MG63 (cell line): ENCODE measurements around the gene SLC6A11. TPM values are rescaled to one million over a fixed set of nuclear protein-coding genes. Genes with fewer than 3 reads are reported as not detected.

Source experiments
- DNase-seq: peaks from one replicate; pipeline ENCODE4 v3.0.0-alpha.2; 2020
- H3K27me3 ChIP-seq: fragments of 250-450 bp; sonication (Bioruptor Pico); 2 replicates; pipeline ENCODE4 v1.5.1; 2020; ENCODE audit warnings: mild to moderate bottlenecking, moderate library complexity
- H3K36me3 ChIP-seq: fragments of 250-450 bp; sonication (Bioruptor Pico); 2 replicates; pipeline ENCODE4 v1.5.1; 2020; ENCODE audit warnings: mild to moderate bottlenecking, moderate library complexity
- H3K4me3 ChIP-seq: fragments of 250-450 bp; sonication (Bioruptor Pico); 2 replicates; pipeline ENCODE4 v1.5.1; 2020; ENCODE audit warnings: mild to moderate bottlenecking, moderate library complexity
- H3K9me3 ChIP-seq: fragments of 250-450 bp; sonication (Bioruptor Pico); 2 replicates; pipeline ENCODE4 v1.5.1; 2020; ENCODE audit warnings: mild to moderate bottlenecking, moderate library complexity
- total RNA-seq: library from RNA; depleted of rRNA; stranded (reverse); fragments of >200 nt; shearing (Covaris generic); gene quantifications from 2 replicates; pipeline ENCODE4 v1.2.3, GENCODE V29; 2014; ENCODE audit warnings: low replicate concordance; rRNA removed

SLC6A11 gene
- total RNA-seq = 0.94 and 0.95 TPM in 2 replicates

GRCh38 chr3:10816019-10816862 lies at the start of gene SLC6A11:
TSS of gene SLC6A11 (plus strand) at chr3:10816228. CDS start at chr3:10816266, 38 bp downstream.
- peak within 1 kb of the TSS; percentile 24 for H3K4me3 ChIP-seq
- H3K9me3 ChIP-seq = no peaks in the 10 kb centered on the region
- no peaks in the 10 kb centered on the region for H3K36me3 ChIP-seq
- no peaks in the 10 kb centered on the region for H3K27me3 ChIP-seq
- peak; percentile 33 for DNase-seq

GRCh38 chr3:10768708-10769394 lies 47.2 kb upstream of the SLC6A11 start:
- no peaks in the 10 kb centered on the region for H3K36me3 ChIP-seq
- no peaks in the 10 kb centered on the region for H3K9me3 ChIP-seq
- H3K27me3 ChIP-seq = no peaks in the 10 kb centered on the region
- DNase-seq = no peak
- no peak overlapping the region for H3K4me3 ChIP-seq

GRCh38 chr3:10770547-10770946 lies 45.5 kb upstream of the SLC6A11 start:
- Histone ChIP-seq H3K36me3 (no peaks in the 10 kb centered on the region), H3K9me3 (no peaks in the 10 kb centered on the region), H3K4me3 (no peak overlapping the region), H3K27me3 (no peaks in the 10 kb centered on the region)
- DNase-seq = no peak

- Histone ChIP-seq H3K4me3 (no peak overlapping the region), H3K27me3 (no peaks in the 10 kb centered on the region), H3K36me3 (no peaks in the 10 kb centered on the region), H3K9me3 (no peaks in the 10 kb centered on the region)
- no peak for DNase-seq
Measured at GRCh38 chr3:10770981-10771380, 45.0 kb upstream of the SLC6A11 start.

GRCh38 chr3:10771486-10772270 lies 44.4 kb upstream of the SLC6A11 start:
- Histone ChIP-seq H3K4me3 (no peak overlapping the region), H3K27me3 (no peaks in the 10 kb centered on the region), H3K36me3 (no peaks in the 10 kb centered on the region), H3K9me3 (no peaks in the 10 kb centered on the region)
- no peak for DNase-seq

GRCh38 chr3:10772271-10773161 lies 43.5 kb upstream of the SLC6A11 start:
- Histone ChIP-seq H3K36me3 (no peaks in the 10 kb centered on the region), H3K27me3 (no peaks in the 10 kb centered on the region), H3K4me3 (no peak overlapping the region), H3K9me3 (no peaks in the 10 kb centered on the region)
- no peak for DNase-seq

GRCh38 chr3:10774129-10774670 lies 41.8 kb upstream of the SLC6A11 start:
- no peaks in the 10 kb centered on the region for H3K27me3 ChIP-seq
- no peaks in the 10 kb centered on the region for H3K9me3 ChIP-seq
- no peak for DNase-seq
- H3K36me3 ChIP-seq = no peaks in the 10 kb centered on the region
- H3K4me3 ChIP-seq = no peak overlapping the region

GRCh38 chr3:10774825-10775224 lies 41.2 kb upstream of the SLC6A11 start:
- no peaks in the 10 kb centered on the region for H3K9me3 ChIP-seq
- H3K4me3 ChIP-seq = no peak overlapping the region
- no peak for DNase-seq
- no peaks in the 10 kb centered on the region for H3K27me3 ChIP-seq
- no peaks in the 10 kb centered on the region for H3K36me3 ChIP-seq

- no peak for DNase-seq
- H3K4me3 ChIP-seq = no peak overlapping the region
- H3K9me3 ChIP-seq = no peaks in the 10 kb centered on the region
- no peaks in the 10 kb centered on the region for H3K27me3 ChIP-seq
- H3K36me3 ChIP-seq = no peaks in the 10 kb centered on the region
Measured at GRCh38 chr3:10775259-10775658, 40.8 kb upstream of the SLC6A11 start.

- Histone ChIP-seq H3K4me3 (no peak overlapping the region), H3K36me3 (no peaks in the 10 kb centered on the region), H3K27me3 (no peaks in the 10 kb centered on the region), H3K9me3 (no peaks in the 10 kb centered on the region)
- no peak for DNase-seq
Measured at GRCh38 chr3:10775828-10776227, 40.2 kb upstream of the SLC6A11 start.

- H3K4me3 ChIP-seq = no peak overlapping the region
- no peaks in the 10 kb centered on the region for H3K36me3 ChIP-seq
- H3K27me3 ChIP-seq = no peaks in the 10 kb centered on the region
- no peak for DNase-seq
- H3K9me3 ChIP-seq = no peaks in the 10 kb centered on the region
Measured at GRCh38 chr3:10777627-10778026, 38.4 kb upstream of the SLC6A11 start.

- DNase-seq = no peak
- Histone ChIP-seq H3K9me3 (no peaks in the 10 kb centered on the region), H3K36me3 (no peaks in the 10 kb centered on the region), H3K4me3 (no peak overlapping the region), H3K27me3 (no peaks in the 10 kb centered on the region)
Measured at GRCh38 chr3:10778492-10779292, 37.3 kb upstream of the SLC6A11 start.

GRCh38 chr3:10779293-10779805 lies 36.7 kb upstream of the SLC6A11 start:
- H3K36me3 ChIP-seq = no peaks in the 10 kb centered on the region
- no peak for DNase-seq
- no peaks in the 10 kb centered on the region for H3K9me3 ChIP-seq
- H3K27me3 ChIP-seq = no peaks in the 10 kb centered on the region
- H3K4me3 ChIP-seq = no peak overlapping the region

GRCh38 chr3:10780243-10780642 lies 35.8 kb upstream of the SLC6A11 start:
- no peaks in the 10 kb centered on the region for H3K9me3 ChIP-seq
- no peaks in the 10 kb centered on the region for H3K36me3 ChIP-seq
- no peaks in the 10 kb centered on the region for H3K27me3 ChIP-seq
- no peak overlapping the region for H3K4me3 ChIP-seq
- DNase-seq = no peak

- Histone ChIP-seq H3K27me3 (no peaks in the 10 kb centered on the region), H3K9me3 (no peaks in the 10 kb centered on the region), H3K36me3 (no peaks in the 10 kb centered on the region), H3K4me3 (no peak overlapping the region)
- DNase-seq = no peak
Measured at GRCh38 chr3:10780922-10781321, 35.1 kb upstream of the SLC6A11 start.
